GM18858 (cell line): Measurements from ENCODE around the gene SERPINB13.
"Not testable (repeated sequence)": the region's sequence is repeated elsewhere in the genome, so short reads cannot be mapped to it uniquely, and the experiment has no call there.

Source experiments
- ATAC-seq: cut with Tn5 transposase; IDR thresholded peaks from one replicate; pipeline ENCODE4 v1.9.1; 2021; ENCODE audit not compliant: unreplicated experiment

Gene SERPINB13

DNA sequence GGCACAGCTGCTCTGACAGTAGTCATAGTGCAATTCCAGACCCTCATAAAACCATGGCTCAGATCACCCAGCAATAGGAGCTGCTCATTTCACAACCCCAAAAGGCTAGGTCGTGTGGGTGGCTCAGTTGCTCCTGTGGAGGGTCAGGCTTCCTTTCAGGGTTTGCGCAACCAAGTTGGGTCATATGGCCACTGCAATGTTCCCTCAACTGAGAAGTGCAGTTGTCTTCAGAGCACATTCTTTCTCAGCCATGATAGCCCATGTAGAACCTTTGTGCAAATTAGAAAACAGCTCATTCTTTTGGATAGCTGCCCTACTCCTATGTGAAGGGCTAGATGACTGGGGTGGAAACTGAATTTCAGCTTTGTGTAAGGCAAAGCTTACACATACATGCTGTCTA lies 3.2 kb downstream of the SERPINB13 start:
- no peak for ATAC-seq

DNA sequence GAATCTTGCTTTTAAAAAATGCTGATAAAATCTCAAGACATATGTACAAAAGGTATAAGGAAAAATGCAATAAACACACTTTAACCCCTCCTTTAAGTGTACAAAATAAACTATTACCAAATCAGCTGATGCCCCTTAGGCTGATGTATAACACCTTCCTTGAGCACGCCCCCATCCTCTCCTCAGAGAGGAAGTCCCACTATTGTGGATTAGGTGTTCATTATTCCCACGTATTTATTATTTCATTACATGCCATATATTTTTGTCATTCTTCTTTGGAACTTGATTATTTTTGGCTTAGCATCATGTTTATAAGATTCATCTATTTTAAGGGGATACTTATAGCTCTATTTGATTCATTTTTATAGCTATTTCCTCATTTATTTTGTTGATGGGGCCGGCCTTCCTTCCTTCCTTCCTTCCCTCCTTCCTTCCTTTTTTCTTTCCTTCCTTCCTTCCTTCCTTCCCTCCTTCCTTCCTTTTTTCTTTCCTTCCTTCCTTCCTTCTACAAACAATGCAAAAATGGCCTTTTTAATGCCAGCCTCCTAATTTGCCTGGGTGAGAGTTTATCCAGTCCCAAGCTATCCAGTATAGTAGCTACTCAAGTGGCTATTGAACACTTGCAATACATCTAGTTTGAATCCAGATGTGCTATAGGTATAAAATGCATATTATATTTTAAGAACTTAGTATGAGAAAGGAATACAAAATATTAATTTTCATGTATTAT lies 4.0 kb downstream of the SERPINB13 start:
- no peak for ATAC-seq

DNA sequence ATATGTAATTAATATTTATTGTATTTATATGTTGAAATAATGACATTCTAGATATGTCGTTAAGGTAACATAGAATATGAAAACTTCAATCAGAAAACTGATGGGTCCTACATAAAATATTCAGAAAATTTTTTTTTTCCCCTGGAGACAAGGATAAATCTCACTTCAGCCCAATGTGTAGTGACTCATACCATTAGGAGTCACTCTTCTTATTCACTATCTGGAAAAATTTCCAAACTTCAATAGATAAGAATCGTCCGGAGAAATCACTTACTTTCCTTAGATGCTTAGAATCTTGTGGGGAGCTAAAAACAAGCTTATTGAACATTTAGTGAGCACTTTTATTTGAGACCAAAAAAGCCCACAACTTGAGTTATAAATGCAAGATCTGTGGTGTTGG lies 4.6 kb downstream of the SERPINB13 start:
- no peak for ATAC-seq

DNA sequence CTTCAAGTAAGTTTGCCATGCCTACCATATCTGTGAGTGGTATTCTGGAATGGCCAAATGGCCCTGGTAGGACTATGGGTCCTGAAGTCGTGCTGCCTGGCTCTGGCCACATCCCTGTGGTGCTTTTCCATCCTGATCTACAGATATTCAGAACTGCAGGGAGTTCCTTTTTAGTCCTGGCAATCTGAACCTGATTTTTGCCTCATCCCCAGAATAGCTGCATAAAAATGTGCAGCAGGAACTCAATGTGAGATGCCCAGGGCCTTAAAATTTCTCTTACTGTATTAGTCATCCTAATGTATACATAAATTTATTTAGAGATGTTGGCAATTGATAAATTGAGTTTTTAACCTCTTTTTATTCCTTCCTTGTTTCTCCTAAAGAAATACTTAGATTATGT lies 5.3 kb downstream of the SERPINB13 start:
- no peak for ATAC-seq

DNA sequence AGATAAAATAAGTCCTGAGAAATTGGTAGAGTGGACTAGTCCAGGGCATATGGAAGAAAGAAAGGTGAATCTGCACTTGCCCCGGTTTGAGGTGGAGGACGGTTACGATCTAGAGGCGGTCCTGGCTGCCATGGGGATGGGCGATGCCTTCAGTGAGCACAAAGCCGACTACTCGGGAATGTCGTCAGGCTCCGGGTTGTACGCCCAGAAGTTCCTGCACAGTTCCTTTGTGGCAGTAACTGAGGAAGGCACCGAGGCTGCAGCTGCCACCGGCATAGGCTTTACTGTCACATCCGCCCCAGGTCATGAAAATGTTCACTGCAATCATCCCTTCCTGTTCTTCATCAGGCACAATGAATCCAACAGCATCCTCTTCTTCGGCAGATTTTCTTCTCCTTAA lies 9.8 kb downstream of the SERPINB13 start:
- ATAC-seq, result no peak

DNA sequence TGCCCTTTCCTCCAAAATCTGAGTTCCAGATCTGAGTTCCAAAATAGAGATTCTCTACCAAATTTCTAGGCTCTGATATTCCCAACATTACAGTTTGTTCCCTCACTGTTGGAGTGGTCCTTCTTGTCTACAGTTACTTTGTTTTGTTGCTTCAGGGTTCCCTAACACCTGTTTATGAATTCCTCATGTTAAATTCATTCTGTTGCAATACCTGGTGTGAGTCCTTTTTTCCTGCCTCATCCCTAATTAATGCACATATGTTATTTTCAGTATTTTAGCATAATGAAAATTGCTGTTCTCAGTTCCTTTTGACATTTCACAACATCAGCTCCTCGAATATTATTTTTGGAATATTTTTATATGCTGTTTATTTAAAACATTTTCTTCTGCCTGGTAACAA lies 16.2 kb downstream of the SERPINB13 start:
- no peak for ATAC-seq

DNA sequence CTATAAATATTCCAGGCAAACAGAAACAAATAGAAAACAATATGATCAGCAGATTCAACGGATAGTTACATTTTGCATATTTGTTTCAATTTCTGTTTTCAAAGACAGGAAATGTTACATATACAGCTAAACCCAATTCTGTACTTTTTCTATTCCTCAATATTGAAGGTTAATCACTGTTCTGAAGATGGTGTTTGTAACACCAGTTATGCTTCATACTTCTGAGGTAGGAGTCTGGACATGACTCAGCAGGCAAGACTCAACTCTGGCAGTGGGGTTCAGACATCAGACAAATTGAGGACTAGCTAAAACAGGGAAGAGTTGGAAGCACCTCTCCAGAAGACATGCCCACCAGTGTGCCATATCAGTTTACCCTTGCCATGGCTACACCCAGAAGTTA lies 16.6 kb downstream of the SERPINB13 start:
- peak; percentile 99 for ATAC-seq

DNA sequence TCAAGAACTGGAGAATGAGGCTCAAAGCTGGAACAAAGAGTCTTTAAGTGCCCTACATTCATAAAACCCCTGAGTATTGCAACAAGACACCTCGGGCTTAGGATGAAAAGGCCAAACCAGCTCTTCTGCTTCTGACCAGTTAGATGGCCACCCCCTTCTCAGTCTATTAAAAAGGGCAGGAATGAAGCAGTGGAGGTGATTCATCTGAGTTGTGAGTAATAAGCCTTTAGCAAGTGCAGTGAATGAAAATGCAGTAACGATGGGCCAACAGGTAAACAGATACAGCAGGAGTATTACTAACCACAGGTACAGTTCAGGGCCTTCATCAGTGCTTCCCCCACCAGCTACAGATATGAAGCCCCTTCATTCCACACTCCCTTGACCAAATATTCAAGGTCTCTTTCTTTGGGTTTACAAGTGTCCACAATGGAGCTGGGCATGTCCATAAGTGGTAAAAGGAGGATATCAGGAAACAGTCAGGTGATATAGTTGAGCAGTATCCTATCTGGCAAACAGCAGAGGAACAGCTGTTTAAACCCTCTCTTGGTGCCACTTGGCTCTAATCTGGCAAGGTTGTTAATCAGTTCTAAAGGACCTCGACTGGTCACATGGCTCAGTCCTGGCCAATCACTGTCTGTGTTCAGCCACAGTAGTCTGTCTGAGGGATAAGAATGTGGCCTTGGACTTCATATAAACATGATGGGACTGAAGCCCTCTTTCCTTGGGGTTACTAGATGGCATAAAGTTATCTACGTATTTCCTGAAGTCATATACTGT lies 17.8 kb downstream of the SERPINB13 start:
- no peak for ATAC-seq

DNA sequence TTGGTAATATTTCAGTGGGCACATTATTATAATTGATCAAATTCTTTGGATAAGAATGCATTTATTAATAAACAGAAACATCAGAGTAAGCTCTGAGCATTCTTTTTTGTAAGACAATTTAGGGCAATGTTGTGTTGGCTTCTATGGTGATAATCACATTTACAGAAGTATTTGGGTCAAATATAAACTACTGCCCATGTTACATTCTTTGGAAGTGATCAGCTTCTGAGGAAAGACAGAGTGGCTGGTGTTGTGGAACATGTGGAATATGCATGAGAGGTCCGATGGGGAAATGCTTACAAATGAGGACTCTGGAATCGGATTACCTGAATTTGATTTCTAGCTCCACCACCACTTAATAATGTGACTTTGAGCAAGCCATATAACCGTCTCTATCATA lies 19.4 kb downstream of the SERPINB13 start:
- ATAC-seq, result no peak

DNA sequence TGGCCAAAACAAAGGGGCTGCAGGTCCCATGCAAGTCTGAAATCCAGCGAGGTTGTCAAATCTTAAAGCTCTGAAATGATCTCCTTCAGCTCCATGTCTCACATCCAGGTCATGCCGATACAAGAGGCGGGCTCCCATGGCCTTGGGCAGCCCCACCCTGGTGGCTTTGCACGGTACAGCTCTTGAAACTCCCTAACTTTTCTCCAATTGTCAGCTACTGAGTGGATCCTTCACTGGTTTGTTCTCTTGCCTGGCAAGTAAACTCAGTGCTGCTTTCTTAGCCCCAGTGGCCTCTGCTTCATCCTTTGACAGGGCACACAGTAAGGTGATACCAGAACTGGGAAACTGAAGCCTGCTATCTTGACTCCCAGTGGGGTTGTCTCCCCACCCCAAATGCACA lies 26.3 kb downstream of the SERPINB13 start:
- no peak for ATAC-seq

DNA sequence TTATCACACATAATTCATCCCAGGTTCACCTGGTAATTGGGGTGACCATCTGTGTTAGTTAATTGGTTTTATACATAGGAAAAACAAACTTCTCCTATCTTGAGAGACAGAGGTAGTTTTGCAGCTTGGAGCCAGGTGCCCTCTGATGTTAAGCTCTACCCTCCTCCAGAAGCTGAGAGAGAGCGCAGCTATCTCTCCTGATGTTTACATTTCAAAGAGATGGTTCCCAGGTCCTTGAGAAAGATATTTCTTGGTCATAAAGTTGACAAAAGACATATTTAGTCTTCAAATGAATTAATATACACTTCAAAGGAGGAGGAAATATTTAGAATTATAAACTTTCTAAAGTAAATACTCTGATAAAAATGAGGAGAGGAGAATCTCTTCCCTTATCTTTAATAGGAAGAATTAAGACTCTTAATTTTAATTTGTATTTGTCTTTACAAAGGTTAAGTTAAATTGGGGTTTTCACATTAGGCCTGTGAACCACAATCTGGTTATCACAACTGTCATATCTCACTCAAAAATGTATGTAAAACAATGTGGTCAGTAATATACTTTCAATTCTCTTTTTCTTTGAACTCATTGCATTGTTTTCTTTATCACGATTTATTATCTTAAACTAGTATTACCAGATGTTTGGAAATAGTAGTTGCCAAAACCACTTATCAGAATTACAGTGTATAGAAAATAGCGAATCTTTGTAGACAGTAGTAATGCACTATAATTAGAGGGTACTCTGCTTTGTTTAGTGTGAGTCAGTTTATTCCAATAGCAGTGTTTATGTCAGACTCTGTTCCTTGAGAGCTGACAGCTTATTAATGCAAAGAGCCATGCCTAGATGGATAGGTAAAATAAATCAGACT lies 30.1 kb downstream of the SERPINB13 start:
- ATAC-seq, result peak; percentile 81

DNA sequence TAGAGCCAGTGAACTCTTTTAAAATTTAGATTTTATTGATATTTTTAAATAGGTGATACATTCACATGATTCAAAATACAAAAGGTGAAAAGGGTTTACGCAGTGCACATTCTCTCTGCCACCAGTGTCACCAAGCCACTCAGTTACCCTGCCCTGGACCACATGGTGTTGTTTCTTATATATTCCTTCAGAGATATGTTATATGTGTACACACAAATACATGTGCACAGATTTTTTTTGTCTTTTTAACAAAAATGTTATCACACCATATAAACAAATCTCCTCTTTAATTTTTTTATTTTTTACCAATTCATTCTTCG lies 30.7 kb downstream of the SERPINB13 start:
- ATAC-seq, result no peak

DNA sequence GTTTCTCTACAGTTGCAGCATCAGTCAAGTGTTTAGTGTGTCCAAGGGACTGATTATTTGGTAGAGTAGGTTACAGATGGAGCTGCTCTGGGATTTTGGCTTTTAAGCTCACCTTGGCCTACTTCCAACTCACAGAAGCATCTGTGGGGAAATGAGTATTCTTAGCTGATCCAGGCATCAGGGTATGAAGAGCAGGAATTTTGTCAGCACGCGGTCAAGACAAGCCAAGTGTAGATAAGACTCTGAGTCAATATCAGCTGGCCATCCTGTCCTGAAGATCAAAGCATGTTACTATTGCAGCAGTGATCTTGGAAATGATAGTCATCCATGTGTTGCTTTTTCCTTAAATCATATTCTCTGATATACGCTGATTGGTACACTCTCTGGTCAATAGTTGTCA lies 32.5 kb downstream of the SERPINB13 start:
- no peak for ATAC-seq

DNA sequence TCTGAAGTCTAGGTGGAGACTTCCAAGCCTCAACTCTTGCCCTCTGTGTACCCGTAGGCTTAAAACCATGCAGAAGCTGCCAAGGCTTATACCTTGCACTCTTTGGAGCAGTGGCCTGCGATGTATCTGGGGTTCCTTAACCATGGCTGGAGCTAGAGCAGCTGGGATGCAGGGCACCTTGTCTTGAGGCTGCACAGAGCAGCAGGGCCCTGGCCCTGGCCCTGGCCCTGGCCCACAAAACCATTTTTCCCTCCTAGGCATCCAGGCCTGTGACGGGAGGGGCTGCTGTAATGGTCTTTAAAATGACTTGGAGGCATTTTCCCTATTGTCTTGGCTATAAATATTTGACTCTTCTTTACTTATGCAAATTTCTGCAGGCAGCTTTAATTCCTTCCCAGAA lies 37.7 kb downstream of the SERPINB13 start:
- no peak for ATAC-seq

DNA sequence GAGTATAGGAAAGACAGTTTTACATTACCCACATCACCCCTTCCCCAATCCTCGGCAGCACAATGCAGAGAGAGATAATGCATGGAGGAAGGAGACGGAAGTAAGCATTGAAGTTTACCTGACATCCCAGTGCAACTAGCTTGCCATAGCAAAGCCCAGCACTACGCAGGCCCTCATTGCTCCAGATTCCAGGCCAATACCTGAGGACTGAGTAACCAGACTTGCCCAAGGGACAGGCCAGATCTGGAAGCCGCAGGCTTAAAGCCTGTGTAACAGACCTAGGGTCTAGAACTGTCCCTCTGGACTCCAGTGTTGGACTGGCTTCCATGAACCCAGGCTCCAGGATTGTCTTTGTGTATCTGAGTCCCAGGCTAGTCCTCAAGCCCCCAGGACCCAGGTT lies 39.3 kb downstream of the SERPINB13 start:
- ATAC-seq, result no peak

DNA sequence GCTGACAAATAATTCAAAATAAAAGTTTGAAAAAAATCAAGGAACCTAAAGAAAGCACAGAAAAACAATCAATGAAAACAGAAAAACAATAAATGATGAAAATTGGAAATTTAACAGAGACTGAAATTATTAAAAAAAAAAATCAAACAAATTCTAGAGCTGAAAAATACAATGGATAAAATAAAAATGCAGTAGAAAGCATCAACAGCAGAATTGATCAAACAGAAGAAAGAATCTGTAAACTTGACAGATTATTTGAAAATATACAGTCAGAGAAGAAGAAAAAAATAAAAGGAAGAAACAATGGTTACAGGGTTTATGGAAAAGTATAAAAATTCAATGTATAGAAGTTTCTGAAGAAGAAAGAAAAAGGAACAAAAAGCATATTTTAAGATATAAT lies 40.7 kb downstream of the SERPINB13 start:
- ATAC-seq, result no peak

DNA sequence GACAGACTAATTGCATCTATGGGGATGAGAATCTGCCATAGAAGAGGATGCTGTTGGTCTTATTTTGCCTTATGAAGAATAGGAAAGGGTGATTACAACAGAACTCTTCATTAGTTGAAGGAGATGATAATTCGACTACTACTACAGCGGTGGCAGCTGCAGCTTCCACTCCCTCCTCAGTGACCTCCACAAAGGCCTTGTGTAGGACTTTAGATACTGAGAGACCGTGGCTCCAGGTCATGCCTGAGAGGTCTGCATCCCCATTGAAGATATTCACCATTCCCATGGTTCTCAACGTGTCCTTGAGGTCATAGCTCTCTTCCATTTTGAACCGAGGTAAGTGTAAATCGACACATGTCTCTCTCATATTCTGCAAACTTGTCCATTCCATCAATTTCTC lies 50.6 kb downstream of the SERPINB13 start:
- no peak for ATAC-seq

DNA sequence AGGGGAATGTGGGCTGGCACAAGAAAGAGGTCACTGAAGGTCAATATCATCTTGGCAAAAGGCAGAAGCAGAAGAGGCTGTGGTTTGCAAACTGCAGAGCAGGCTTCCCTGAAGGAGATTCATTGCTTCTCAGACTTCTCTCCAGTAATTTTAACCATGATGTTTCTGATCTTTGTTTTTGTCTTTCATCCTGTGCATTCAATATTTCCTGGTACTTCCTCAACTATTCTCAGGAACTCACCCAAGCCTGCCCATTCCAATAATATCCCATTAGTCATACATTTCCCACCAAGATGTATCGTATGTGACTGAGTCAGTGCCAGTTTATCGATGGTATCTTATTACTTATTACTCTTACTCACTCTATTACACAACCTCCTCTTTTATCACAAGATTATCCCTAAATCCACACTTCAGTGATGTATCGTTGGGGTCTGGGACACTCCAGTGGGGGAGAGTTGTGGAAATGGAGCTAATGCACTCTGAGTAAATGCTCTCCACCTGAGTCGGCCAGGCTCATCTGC lies 54.1 kb downstream of the SERPINB13 start:
- not testable (repeated sequence) for ATAC-seq

DNA sequence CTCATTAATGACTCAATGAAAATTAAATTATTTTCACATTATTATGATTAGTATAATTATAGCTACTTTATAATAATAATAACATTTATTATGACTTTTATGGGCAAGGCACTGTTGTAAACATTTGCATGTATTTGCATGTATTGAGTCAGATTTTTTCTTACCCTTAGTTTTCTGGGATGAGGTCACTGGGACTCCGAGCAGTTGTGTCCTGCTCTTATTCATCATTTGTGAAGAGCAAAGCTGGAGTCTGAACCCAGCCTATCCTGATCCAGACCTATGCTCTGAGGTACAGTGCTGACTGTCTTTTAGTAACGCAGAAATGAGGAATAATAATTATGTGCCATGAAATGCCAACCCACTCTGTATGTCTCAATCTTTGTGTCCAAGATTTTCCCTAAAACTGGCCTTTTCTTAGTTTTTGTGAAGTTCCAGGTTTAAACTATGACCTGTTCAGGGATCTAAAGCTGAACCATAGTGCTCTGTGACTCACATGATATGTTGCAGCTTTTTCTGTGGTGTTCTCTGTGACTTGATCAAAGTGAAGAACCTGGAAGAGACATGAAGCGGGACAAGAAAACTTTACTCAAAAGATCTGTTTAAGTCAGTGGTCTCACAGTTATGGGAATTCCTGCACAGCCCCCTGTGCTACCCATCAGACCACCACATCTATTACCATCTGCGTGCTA lies 55.7 kb downstream of the SERPINB13 start:
- not testable (repeated sequence) for ATAC-seq

DNA sequence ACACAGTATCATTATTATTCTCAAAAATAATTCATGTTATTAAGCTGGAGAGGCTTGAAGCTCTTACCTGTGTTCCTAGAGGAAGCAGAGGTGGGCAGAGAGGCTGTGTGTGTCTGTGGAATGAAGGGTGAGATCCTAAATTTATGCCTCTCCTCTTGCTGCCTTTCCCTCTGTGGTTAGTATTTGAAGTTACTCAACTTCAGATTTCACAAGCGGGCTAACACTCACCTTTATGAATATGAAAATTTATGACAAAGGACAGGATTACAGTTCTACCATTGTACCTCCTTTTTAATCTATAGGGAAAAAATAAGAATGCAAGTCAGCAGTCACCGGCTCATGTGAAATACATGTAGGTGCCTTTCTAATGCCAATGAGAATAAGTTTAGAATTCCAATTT lies 57.0 kb downstream of the SERPINB13 start, which contains the start of gene SERPINB4:
TSS of gene SERPINB4 (minus strand) at position 115 of the 400 bp plus-strand sequence. CDS start 679 bp downstream, outside the sequence.
- not testable (repeated sequence) for ATAC-seq

DNA sequence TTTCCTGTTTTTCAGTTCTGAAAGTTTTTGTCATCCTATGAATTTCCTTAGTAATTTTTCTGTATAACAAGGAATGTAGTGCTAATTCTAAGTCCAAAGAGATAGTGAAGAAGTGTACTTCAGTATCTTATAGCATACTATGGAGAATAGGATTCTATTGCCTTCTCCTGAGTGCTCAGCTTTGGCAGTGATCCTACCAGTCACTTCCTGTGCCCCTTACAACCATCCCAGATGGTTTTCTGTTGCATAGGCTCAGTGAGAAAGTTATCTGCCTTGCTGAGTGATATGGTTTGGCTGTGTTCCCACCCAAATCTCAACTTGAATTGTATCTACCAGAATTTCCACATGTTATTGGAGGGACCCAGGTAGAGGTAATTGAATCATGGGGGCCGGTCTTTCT lies 57.6 kb downstream of the SERPINB13 start:
- ATAC-seq, result not testable (repeated sequence)
